Tibial nerve (tissue), 4 donors: Measurements from ENCODE around the gene COL9A2. TPM values are rescaled to one million over a fixed set of nuclear protein-coding genes. Genes with fewer than 3 reads are reported as not detected.

ENCODE experiments used
- DNase-seq, 2 donors: peaks; one replicate each; pipeline ENCODE4 v3.0.0-alpha.2; 2019; ENCODE audit warnings: low spot score in 2 of 2
- H3K27ac ChIP-seq, 4 donors: fragments of 200-600 bp; sonication (generic) in 3 of 4; one replicate each; pipeline ENCODE4 v1.5.1; 2017 to 2019; ENCODE audit warnings: mild to moderate bottlenecking in 1 of 4
- H3K27me3 ChIP-seq, 2 donors: fragments of 200-600 bp; sonication (generic) in 1 of 2; one replicate each; pipeline versions ENCODE4 v1.5.1 to v1.6.0; 2017 to 2019
- H3K36me3 ChIP-seq, 3 donors: fragments of 200-600 bp; sonication (generic); one replicate each; pipeline ENCODE4 v1.5.1; 2018 to 2019
- H3K4me1 ChIP-seq, 4 donors: fragments of 200-600 bp; sonication (generic) in 3 of 4; one replicate each; pipeline ENCODE4 v1.5.1; 2017 to 2019
- H3K4me3 ChIP-seq, 4 donors: fragments of 200-600 bp; sonication (generic) in 3 of 4; one replicate each; pipeline ENCODE4 v1.5.1; 2017 to 2019; ENCODE audit warnings: mild to moderate bottlenecking in 1 of 4, moderate library complexity in 1 of 4
- H3K9me3 ChIP-seq, 4 donors: fragments of 200-600 bp; sonication (generic) in 3 of 4; one replicate each; pipeline ENCODE4 v1.5.1; 2017 to 2019
- CTCF ChIP-seq, 5 experiments: fragments of 200-600 bp in 3 of 5; fragments of 450-650 bp in 2 of 5; sonication (generic) in 3 of 5; IDR thresholded peaks; one replicate each; pipeline ENCODE4 v1.5.1; 2016 to 2019; ENCODE audit warnings: antibody characterized with exemption in 5 of 5, mild to moderate bottlenecking in 3 of 5, moderate library complexity in 2 of 5
- EP300 ChIP-seq, 2 donors: sonication (generic); formaldehyde crosslinking; IDR thresholded peaks; one replicate each; pipeline ENCODE4 v1.6.1; 2017; ENCODE audit warnings: antibody characterized with exemption in 2 of 2, mild to moderate bottlenecking in 1 of 2
- POLR2A ChIP-seq, 2 donors: fragments of 450-650 bp; IDR thresholded peaks; one replicate each; pipeline ENCODE4 v1.6.1; 2017; ENCODE audit warnings: antibody characterized with exemption in 2 of 2, mild to moderate bottlenecking in 2 of 2, moderate library complexity in 2 of 2
- WGBS, 2 donors: methylation state at CpG; one replicate each; pipeline ENCODE4 v1.1.5; 2018; 5-methylcytosine and 5-hydroxymethylcytosine counted together
- total RNA-seq, 4 donors: library from RNA; depleted of rRNA; stranded (reverse); fragments of >200 nt; gene quantifications; one replicate each; pipeline ENCODE4 v1.1.0, GENCODE V29; 2016

Gene COL9A2
- total RNA-seq, 4 donors from 2014 or later = 3.3 to 8.8 (median 7.0) TPM

- no peak overlapping the region for H3K27ac ChIP-seq
- no peak for DNase-seq
- peaks cover 0 to 8% (median 1%) of the 10 kb centered on the region in 4 donors for H3K4me1 ChIP-seq
- H3K36me3 ChIP-seq = no peaks in the 10 kb centered on the region
- H3K4me3 ChIP-seq = no peak overlapping the region
- no peak for TF ChIP-seq CTCF (IDR thresholded peaks at IDR 0.05)
- no peak for TF ChIP-seq POLR2A (IDR thresholded peaks at IDR 0.05)
- no peak for TF ChIP-seq EP300 (IDR thresholded peaks at IDR 0.05)
- 88 to 100% methylated on average over 1 of the region's 1 CpG for WGBS, 2 donors
- H3K27me3 ChIP-seq = no peaks in the 10 kb centered on the region
- peaks cover 0 to 19% (median 5%) of the 10 kb centered on the region in 4 donors for H3K9me3 ChIP-seq
Observed at GRCh38 chr1:40361201-40361600, 44.1 kb upstream of the COL9A2 start.

GRCh38 chr1:40360631-40361030 lies 43.5 kb upstream of the COL9A2 start:
- peaks cover 0 to 8% (median 1%) of the 10 kb centered on the region in 4 donors for H3K4me1 ChIP-seq
- DNase-seq = no peak
- H3K27me3 ChIP-seq = no peaks in the 10 kb centered on the region
- H3K9me3 ChIP-seq = peaks cover 0 to 19% (median 5%) of the 10 kb centered on the region in 4 donors
- H3K4me3 ChIP-seq = no peak overlapping the region
- H3K27ac ChIP-seq = no peak overlapping the region
- no peak for TF ChIP-seq CTCF (IDR thresholded peaks at IDR 0.05)
- no peak for TF ChIP-seq POLR2A (IDR thresholded peaks at IDR 0.05)
- no peak for TF ChIP-seq EP300 (IDR thresholded peaks at IDR 0.05)
- H3K36me3 ChIP-seq = no peaks in the 10 kb centered on the region

GRCh38 chr1:40357625-40358024 lies 40.5 kb upstream of the COL9A2 start:
- Histone ChIP-seq H3K4me3 (no peak overlapping the region), H3K4me1 (peaks cover 0 to 7% (median under 1%) of the 10 kb centered on the region in 4 donors), H3K9me3 (peaks cover 0 to 19% (median 5%) of the 10 kb centered on the region in 4 donors), H3K27me3 (no peaks in the 10 kb centered on the region), H3K27ac (no peak overlapping the region), H3K36me3 (no peaks in the 10 kb centered on the region)
- DNase-seq = no peak
- TF ChIP-seq CTCF (IDR thresholded peaks at IDR 0.05) (no peak), POLR2A (IDR thresholded peaks at IDR 0.05) (no peak), EP300 (IDR thresholded peaks at IDR 0.05) (no peak)

- H3K9me3 ChIP-seq = peaks cover 0 to 8% (median 3%) of the 10 kb centered on the region in 4 donors
- H3K27ac ChIP-seq = no peak overlapping the region
- WGBS, 2 donors = 85 to 98% methylated on average over 3 of the region's 3 CpGs
- no peak overlapping the region for H3K4me3 ChIP-seq
- no peak for DNase-seq
- TF ChIP-seq CTCF (IDR thresholded peaks at IDR 0.05) (no peak), EP300 (IDR thresholded peaks at IDR 0.05) (peak in 1 of 2 donors; percentile 19)
- no peaks in the 10 kb centered on the region for H3K27me3 ChIP-seq
- H3K4me1 ChIP-seq = no peaks in the 10 kb centered on the region
- no peaks in the 10 kb centered on the region for H3K36me3 ChIP-seq
Observed at GRCh38 chr1:40353082-40353481, 36.0 kb upstream of the COL9A2 start.

GRCh38 chr1:40352126-40352525 lies 35.0 kb upstream of the COL9A2 start:
- Histone ChIP-seq H3K4me1 (no peaks in the 10 kb centered on the region), H3K27ac (no peak overlapping the region), H3K4me3 (no peak overlapping the region), H3K36me3 (no peaks in the 10 kb centered on the region), H3K27me3 (no peaks in the 10 kb centered on the region), H3K9me3 (peaks cover 0 to 1% (median 0%) of the 10 kb centered on the region in 4 donors)
- TF ChIP-seq POLR2A (IDR thresholded peaks at IDR 0.05) (no peak), CTCF (IDR thresholded peaks at IDR 0.05) (no peak), EP300 (IDR thresholded peaks at IDR 0.05) (no peak)
- no peak for DNase-seq
- WGBS, 2 donors = 68 to 76% methylated on average over 3 of the region's 3 CpGs
